SK-N-SH (cell line): ENCODE results near the gene XIST. TPM values are rescaled to one million over a fixed set of nuclear protein-coding genes. Genes with fewer than 3 reads are reported as not detected.

Experiments
- CTCF ChIA-PET: fragments of 300-600, 350-600 bp; formaldehyde crosslinking; extraction: SDS; loops from one replicate; lab custom pipeline; 2021; lab: Yijun Ruan, JAX
- POLR2A ChIA-PET: fragments of 350-600 bp; sonication (Branson Sonifier 250); formaldehyde crosslinking; extraction: SDS; loops from one replicate; lab custom pipeline; 2020; ENCODE audit warnings: antibody characterized with exemption, inconsistent platforms; lab: Yijun Ruan, JAX
- DNase-seq: peaks from one replicate; pipeline ENCODE4 v3.0.0; 2012
- H2AFZ ChIP-seq: fragments of 200-600 bp; sonication (generic); 2 replicates; pipeline ENCODE4 v1.8.1; 2016; ENCODE audit warnings: antibody characterized with exemption, mild to moderate bottlenecking, low read depth
- H3F3A ChIP-seq: fragments of 200-600 bp; sonication (generic); replicated peaks from 2 replicates; pipeline ENCODE3; 2016; ENCODE audit warnings: antibody characterized with exemption, mild to moderate bottlenecking; ENCODE audit not compliant: insufficient read depth
- H3K27ac ChIP-seq, 2 experiments: fragments of 200-500 bp in 1 of 2; fragments of 200-600 bp in 1 of 2; sonication (Bioruptor generic) in 1 of 2; sonication (generic), shearing (Covaris generic) in 1 of 2; 2 replicates each; pipeline versions ENCODE4 v1.5.1 to v1.6.1; 2014 to 2016; ENCODE audit warnings: low read depth in 2 of 2, inconsistent platforms in 1 of 2, low read length in 1 of 2, mild to moderate bottlenecking in 1 of 2, mixed read lengths in 1 of 2
- H3K27me3 ChIP-seq: fragments of 200-600 bp; sonication (generic), shearing (Covaris generic); 2 replicates; pipeline ENCODE4 v1.6.1; 2016; ENCODE audit warnings: mixed run types; ENCODE audit not compliant: insufficient read depth
- H3K36me3 ChIP-seq, 2 experiments: fragments of 200-500 bp in 1 of 2; fragments of 200-600 bp in 1 of 2; sonication (Bioruptor generic) in 1 of 2; sonication (generic) in 1 of 2; replicated peaks in 1 of 2; 2 replicates each; pipeline versions ENCODE3 to v1.5.1; 2014 to 2016; ENCODE audit warnings: low read length in 1 of 2, mild to moderate bottlenecking in 1 of 2; ENCODE audit not compliant: insufficient read depth in 2 of 2, control insufficient read depth in 1 of 2
- H3K4me1 ChIP-seq, 2 experiments: fragments of 200-500 bp in 1 of 2; fragments of 200-600 bp in 1 of 2; sonication (Bioruptor generic) in 1 of 2; sonication (generic), shearing (Covaris generic) in 1 of 2; 2 replicates each; pipeline versions ENCODE4 v1.5.1 to v1.6.1; 2014 to 2016; ENCODE audit warnings: low read depth in 1 of 2, low read length in 1 of 2, mixed run types in 1 of 2; ENCODE audit not compliant: insufficient read depth in 2 of 2, control insufficient read depth in 1 of 2
- H3K4me2 ChIP-seq: fragments of 200-600 bp; sonication (generic), shearing (Covaris generic); 2 replicates; pipeline ENCODE4 v1.6.1; 2017; ENCODE audit warnings: mixed run types
- H3K4me3 ChIP-seq, 2 experiments: fragments of 200-500 bp in 1 of 2; fragments of 200-600 bp in 1 of 2; sonication (Bioruptor generic) in 1 of 2; sonication (generic), shearing (Covaris generic) in 1 of 2; 2 replicates each; pipeline versions ENCODE4 v1.5.1 to v1.8.1; 2014 to 2016; ENCODE audit warnings: low read depth in 2 of 2, inconsistent platforms in 1 of 2, low read length in 1 of 2, mild to moderate bottlenecking in 1 of 2, mixed read lengths in 1 of 2, moderate library complexity in 1 of 2
- H3K79me2 ChIP-seq: fragments of 200-600 bp; sonication (generic); 2 replicates; pipeline ENCODE4 v1.8.1; 2017; ENCODE audit warnings: mild to moderate bottlenecking; ENCODE audit not compliant: insufficient read depth
- H3K9ac ChIP-seq: fragments of 200-600 bp; sonication (generic); 2 replicates; pipeline ENCODE4 v1.6.1; 2017; ENCODE audit warnings: mixed run types
- H3K9me2 ChIP-seq: fragments of 200-600 bp; sonication (generic); 2 replicates; pipeline ENCODE4 v1.6.1; 2017; ENCODE audit warnings: mixed run types
- H3K9me3 ChIP-seq: fragments of 200-600 bp; sonication (generic); 2 replicates; pipeline ENCODE4 v1.6.1; 2017; ENCODE audit warnings: mixed run types, mild to moderate bottlenecking, moderate library complexity
- H4K20me1 ChIP-seq: fragments of 200-600 bp; sonication (generic); 2 replicates; pipeline ENCODE4 v1.6.1; 2017; ENCODE audit warnings: mild to moderate bottlenecking, mixed run types; ENCODE audit not compliant: insufficient read depth
- EZH2phosphoT487 ChIP-seq: fragments of 200-600 bp; sonication (generic); IDR thresholded peaks from 2 replicates; pipeline ENCODE4 v1.6.1; 2017; ENCODE audit warnings: low read depth, mixed run types, mild to moderate bottlenecking, antibody characterized with exemption, moderate library complexity, borderline replicate concordance
- FOSL2 ChIP-seq: IDR thresholded peaks from 2 replicates; pipeline ENCODE4 v1.4.0; 2012; ENCODE audit warnings: low read depth, mild to moderate bottlenecking, moderate library complexity, borderline replicate concordance
- FOXJ3 ChIP-seq: sonication (generic); formaldehyde crosslinking; IDR thresholded peaks from 2 replicates; pipeline ENCODE4 v1.5.1; 2020; ENCODE audit warnings: mild to moderate bottlenecking, missing genetic modification reagents
- GATA2 ChIP-seq: sonication (generic); formaldehyde crosslinking; IDR thresholded peaks from 2 replicates; pipeline ENCODE4 v1.5.0; 2020; ENCODE audit warnings: mild to moderate bottlenecking, missing genetic modification reagents
- MEF2A ChIP-seq: IDR thresholded peaks from 2 replicates; pipeline ENCODE4 v1.4.0; 2012; ENCODE audit warnings: low read depth, borderline replicate concordance
- MXI1 ChIP-seq: IDR thresholded peaks from 2 replicates; pipeline ENCODE4 v1.6.1; 2012; ENCODE audit warnings: mild to moderate bottlenecking, low read depth, low read length, improper control_type of control experiment
- NRF1 ChIP-seq: IDR thresholded peaks from 2 replicates; pipeline ENCODE4 v1.6.1; 2012; ENCODE audit warnings: low read depth, mild to moderate bottlenecking, low read length
- POLR2AphosphoS5 ChIP-seq: IDR thresholded peaks from 2 replicates; pipeline ENCODE4 v1.6.1; 2012; ENCODE audit warnings: low read depth, low read length
- RAD21 ChIP-seq: IDR thresholded peaks from 2 replicates; pipeline ENCODE4 v1.6.1; 2012; ENCODE audit warnings: mild to moderate bottlenecking, low read length
- RCOR1 ChIP-seq: fragments of 150-350 bp; IDR thresholded peaks from 2 replicates; pipeline ENCODE4 v1.6.1; 2017; ENCODE audit warnings: antibody characterized with exemption, low read length
- RFX5 ChIP-seq: IDR thresholded peaks from 2 replicates; pipeline ENCODE4 v1.6.1; 2012; ENCODE audit warnings: mild to moderate bottlenecking, improper control_type of control experiment, low read length
- SIN3A ChIP-seq: IDR thresholded peaks from 2 replicates; pipeline ENCODE4 v1.6.1; 2012; ENCODE audit warnings: low read depth, mild to moderate bottlenecking, low read length, moderate library complexity, borderline replicate concordance
- SMC3 ChIP-seq: IDR thresholded peaks from 2 replicates; pipeline ENCODE4 v1.6.1; 2012; ENCODE audit warnings: low read depth, low read length, improper control_type of control experiment
- TAF1 ChIP-seq: IDR thresholded peaks from 2 replicates; pipeline ENCODE4 v1.6.1; 2012; ENCODE audit warnings: low read depth, mild to moderate bottlenecking, low read length, moderate library complexity, borderline replicate concordance
- TCF12 ChIP-seq: IDR thresholded peaks from 2 replicates; pipeline ENCODE4 v1.4.0; 2012
- YY1 ChIP-seq: IDR thresholded peaks from 2 replicates; pipeline ENCODE4 v1.4.0; 2012; ENCODE audit warnings: low read depth, mild to moderate bottlenecking
- WGBS: methylation state at CpG from one replicate; pipeline ENCODE4 v1.1.6; 2017; ENCODE audit warnings: low lambda C conversion rate; 5-methylcytosine and 5-hydroxymethylcytosine counted together
- polyA plus RNA-seq, 3 experiments: library from polyadenylated mRNA; depleted of rRNA; stranded (reverse); fragments of >200 nt; gene quantifications; 2 replicates each; pipeline ENCODE4 v1.2.3, GENCODE V29; 2012
- TF ChIP-seq, protein P1 (sequence below): fragments of 150-350 bp; IDR thresholded peaks from 2 replicates; pipeline ENCODE4 v1.6.1; 2017; ENCODE audit warnings: antibody characterized with exemption, low read length, low read depth, borderline replicate concordance
- TF ChIP-seq, protein P2 (sequence below): IDR thresholded peaks from 2 replicates; pipeline ENCODE4 v1.4.0; 2012; ENCODE audit warnings: low read depth
- TF ChIP-seq, protein P3 (sequence below): IDR thresholded peaks from 2 replicates; pipeline ENCODE4 v1.4.0; 2012; ENCODE audit warnings: low read depth, borderline replicate concordance

The XIST gene
- polyA plus RNA-seq, 1 of the 3 experiments (the other 2 are of a cell fraction) = 135 TPM

DNA sequence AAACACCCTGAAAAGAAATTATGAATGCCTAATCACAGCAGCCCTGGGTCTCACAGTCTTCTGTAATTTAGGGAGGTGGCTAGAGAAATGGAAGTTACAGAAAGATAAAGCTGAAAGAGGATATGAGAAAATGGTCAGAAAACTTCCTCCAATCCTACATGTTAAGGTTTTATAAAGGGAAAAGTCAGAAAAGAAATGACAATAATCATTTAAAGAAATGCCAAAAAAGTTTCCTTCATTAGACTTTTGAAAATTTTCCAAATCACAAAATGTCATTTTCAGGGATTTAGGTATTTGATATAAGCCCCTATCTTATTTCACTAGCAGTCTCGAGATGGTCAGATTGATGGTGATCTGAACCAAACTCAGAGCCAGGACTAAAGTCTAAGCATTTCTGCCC lies 13.4 kb downstream of the XIST start:
- Histone ChIP-seq H3K36me3 (peaks cover 43 to 58% of the 10 kb centered on the region in 2 experiments), H3K27me3 (no peaks in the 10 kb centered on the region), H3K27ac (no peak overlapping the region), H4K20me1 (peaks cover 100% of the 10 kb centered on the region), H3K4me2 (0 out of 2 replicates have a peak overlapping the region, but pooled peaks have one; percentile 0), H3K9me3 (no peaks in the 10 kb centered on the region), H3K4me3 (no peak overlapping the region), H3K79me2 (peaks cover 100% of the 10 kb centered on the region), H3K4me1 (peaks cover 2 to 6% of the 10 kb centered on the region in 2 experiments; a peak in 2 of 4 replicates), H3K9ac (no peak overlapping the region), H3F3A (peaks cover 7% of the 10 kb centered on the region), H2AFZ (no peak overlapping the region), H3K9me2 (no peaks in the 10 kb centered on the region)
- no peak for TF ChIP-seq YY1
- no peak for TF ChIP-seq TAF1
- TF ChIP-seq POLR2AphosphoS5 = no peak
- TF ChIP-seq, protein P1, sequence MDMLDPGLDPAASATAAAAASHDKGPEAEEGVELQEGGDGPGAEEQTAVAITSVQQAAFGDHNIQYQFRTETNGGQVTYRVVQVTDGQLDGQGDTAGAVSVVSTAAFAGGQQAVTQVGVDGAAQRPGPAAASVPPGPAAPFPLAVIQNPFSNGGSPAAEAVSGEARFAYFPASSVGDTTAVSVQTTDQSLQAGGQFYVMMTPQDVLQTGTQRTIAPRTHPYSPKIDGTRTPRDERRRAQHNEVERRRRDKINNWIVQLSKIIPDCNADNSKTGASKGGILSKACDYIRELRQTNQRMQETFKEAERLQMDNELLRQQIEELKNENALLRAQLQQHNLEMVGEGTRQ = no peak
- no peak for TF ChIP-seq SMC3
- no peak for TF ChIP-seq MEF2A
- TF ChIP-seq FOXJ3 (CRISPR knock-in tag) = no peak
- TF ChIP-seq FOSL2 = no peak
- no peak for TF ChIP-seq EZH2phosphoT487
- no peak for TF ChIP-seq RCOR1
- TF ChIP-seq, protein P2, sequence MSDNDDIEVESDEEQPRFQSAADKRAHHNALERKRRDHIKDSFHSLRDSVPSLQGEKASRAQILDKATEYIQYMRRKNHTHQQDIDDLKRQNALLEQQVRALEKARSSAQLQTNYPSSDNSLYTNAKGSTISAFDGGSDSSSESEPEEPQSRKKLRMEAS = no peak
- TF ChIP-seq GATA2 (CRISPR knock-in tag) = no peak
- TF ChIP-seq, protein P3, sequence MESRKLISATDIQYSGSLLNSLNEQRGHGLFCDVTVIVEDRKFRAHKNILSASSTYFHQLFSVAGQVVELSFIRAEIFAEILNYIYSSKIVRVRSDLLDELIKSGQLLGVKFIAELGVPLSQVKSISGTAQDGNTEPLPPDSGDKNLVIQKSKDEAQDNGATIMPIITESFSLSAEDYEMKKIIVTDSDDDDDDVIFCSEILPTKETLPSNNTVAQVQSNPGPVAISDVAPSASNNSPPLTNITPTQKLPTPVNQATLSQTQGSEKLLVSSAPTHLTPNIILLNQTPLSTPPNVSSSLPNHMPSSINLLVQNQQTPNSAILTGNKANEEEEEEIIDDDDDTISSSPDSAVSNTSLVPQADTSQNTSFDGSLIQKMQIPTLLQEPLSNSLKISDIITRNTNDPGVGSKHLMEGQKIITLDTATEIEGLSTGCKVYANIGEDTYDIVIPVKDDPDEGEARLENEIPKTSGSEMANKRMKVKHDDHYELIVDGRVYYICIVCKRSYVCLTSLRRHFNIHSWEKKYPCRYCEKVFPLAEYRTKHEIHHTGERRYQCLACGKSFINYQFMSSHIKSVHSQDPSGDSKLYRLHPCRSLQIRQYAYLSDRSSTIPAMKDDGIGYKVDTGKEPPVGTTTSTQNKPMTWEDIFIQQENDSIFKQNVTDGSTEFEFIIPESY = no peak
- no peak for TF ChIP-seq NRF1
- TF ChIP-seq TCF12 = no peak
- no peak for TF ChIP-seq RAD21
- no peak for TF ChIP-seq RFX5
- TF ChIP-seq SIN3A = no peak
- TF ChIP-seq MXI1 = no peak
- no peak for DNase-seq
- ChIA-PET CTCF (interaction anchor here (0.6 kb wide), 1 partner anchor 549 kb away, joined by 3 read pairs; no protein-coding TSS in a partner anchor), POLR2A (no interaction called here)
- WGBS = 32% methylated on average over 1 of the region's 1 CpG
